ENCODE results near the gene MYO9B. TPM values are rescaled to one million over a fixed set of nuclear protein-coding genes. Genes with fewer than 3 reads are reported as not detected.

The MYO9B gene
- total and polyA plus RNA-seq, 10 donors = 70.5 to 329 (median 256) TPM

DNA sequence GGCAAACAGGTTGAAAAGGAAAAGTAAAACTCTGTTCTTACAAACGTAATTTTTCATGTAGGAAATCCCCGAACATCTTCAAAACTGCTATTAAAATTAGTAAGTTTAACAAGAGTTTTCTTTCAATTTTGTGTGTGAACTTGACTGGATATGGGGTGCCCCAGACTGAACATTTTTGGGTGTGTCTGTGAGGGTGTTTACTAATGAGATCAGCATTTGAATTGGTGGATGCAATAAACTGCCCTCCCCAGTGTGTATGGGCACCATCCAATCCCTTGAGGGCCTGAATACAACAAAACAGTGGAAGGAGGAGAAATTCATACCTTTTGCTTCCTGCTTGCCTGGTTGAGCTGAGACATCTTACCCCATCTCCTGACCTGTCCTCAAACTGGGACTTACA, 12.1 kb upstream of the MYO9B start:
- peaks cover 6 to 73% (median 25%) of the 10 kb centered on the region in 6 donors for H3K36me3 ChIP-seq
- no peak overlapping the region for H3K4me3 ChIP-seq
- no peaks in the 10 kb centered on the region for H3K27me3 ChIP-seq (replicated peaks in 1 of 7)
- TF ChIP-seq POLR2AphosphoS5 (IDR thresholded peaks at IDR 0.05) (no peak), POLR2A (IDR thresholded peaks at IDR 0.05) (no peak)
- TF ChIP-seq, protein P1, sequence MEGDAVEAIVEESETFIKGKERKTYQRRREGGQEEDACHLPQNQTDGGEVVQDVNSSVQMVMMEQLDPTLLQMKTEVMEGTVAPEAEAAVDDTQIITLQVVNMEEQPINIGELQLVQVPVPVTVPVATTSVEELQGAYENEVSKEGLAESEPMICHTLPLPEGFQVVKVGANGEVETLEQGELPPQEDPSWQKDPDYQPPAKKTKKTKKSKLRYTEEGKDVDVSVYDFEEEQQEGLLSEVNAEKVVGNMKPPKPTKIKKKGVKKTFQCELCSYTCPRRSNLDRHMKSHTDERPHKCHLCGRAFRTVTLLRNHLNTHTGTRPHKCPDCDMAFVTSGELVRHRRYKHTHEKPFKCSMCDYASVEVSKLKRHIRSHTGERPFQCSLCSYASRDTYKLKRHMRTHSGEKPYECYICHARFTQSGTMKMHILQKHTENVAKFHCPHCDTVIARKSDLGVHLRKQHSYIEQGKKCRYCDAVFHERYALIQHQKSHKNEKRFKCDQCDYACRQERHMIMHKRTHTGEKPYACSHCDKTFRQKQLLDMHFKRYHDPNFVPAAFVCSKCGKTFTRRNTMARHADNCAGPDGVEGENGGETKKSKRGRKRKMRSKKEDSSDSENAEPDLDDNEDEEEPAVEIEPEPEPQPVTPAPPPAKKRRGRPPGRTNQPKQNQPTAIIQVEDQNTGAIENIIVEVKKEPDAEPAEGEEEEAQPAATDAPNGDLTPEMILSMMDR (IDR thresholded peaks at IDR 0.05 in 8 of 11, conservative IDR thresholded peaks at IDR 0.05 in 3 of 11) = no peak
- peaks cover 0 to 40% (median 27%) of the 10 kb centered on the region in 6 donors for H3K4me1 ChIP-seq
- WGBS, 5 donors = 70 to 95% (median 87%) methylated on average over 2 of the region's 2 CpGs
- H3K27ac ChIP-seq = no peak overlapping the region
- peaks cover 0 to 12% (median 10%) of the 10 kb centered on the region in 8 donors for H3K9me3 ChIP-seq
- no peak for DNase-seq
- intact Hi-C loops (cut with DNase I; ENCODE audit: low total_unique reads) = no loop called here

DNA sequence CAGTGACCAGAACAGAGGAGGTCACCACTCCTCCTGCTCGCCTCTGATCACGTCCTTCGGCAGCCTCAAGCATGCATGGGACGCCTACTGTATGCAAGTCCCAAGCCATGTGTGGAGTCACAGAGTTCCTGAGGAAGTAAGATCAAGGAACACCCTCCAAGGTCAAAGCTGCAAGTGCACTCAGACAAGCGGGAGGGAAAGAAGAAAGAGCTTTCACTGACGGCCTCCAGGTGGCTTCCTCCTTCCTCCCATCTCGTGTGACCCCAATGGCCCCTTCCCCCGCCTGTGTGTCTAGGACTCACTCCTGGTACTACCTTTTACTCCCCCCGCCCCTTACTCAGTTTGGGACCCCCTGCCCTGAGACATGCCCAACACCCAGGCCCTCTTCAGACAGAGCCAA, 6.4 kb upstream of the MYO9B start:
- Histone ChIP-seq H3K27me3 (replicated peaks in 1 of 7) (no peaks in the 10 kb centered on the region), H3K4me3 (no peak overlapping the region), H3K36me3 (peaks cover 0 to 61% (median 22%) of the 10 kb centered on the region in 6 donors), H3K27ac (no peak overlapping the region), H3K4me1 (peaks cover 6 to 76% (median 41%) of the 10 kb centered on the region in 6 donors), H3K9me3 (peaks cover 0 to 2% (median 0%) of the 10 kb centered on the region in 8 donors)
- TF ChIP-seq, protein P1 (IDR thresholded peaks at IDR 0.05 in 8 of 11, conservative IDR thresholded peaks at IDR 0.05 in 3 of 11) = no peak
- TF ChIP-seq POLR2AphosphoS5 (IDR thresholded peaks at IDR 0.05) = no peak
- TF ChIP-seq POLR2A (IDR thresholded peaks at IDR 0.05) = no peak
- 62 to 76% (median 69%) methylated on average over 9 of the region's 9 CpGs for WGBS, 5 donors
- intact Hi-C loops (cut with DNase I; ENCODE audit: low total_unique reads) = no loop called here
- DNase-seq = no peak

DNA sequence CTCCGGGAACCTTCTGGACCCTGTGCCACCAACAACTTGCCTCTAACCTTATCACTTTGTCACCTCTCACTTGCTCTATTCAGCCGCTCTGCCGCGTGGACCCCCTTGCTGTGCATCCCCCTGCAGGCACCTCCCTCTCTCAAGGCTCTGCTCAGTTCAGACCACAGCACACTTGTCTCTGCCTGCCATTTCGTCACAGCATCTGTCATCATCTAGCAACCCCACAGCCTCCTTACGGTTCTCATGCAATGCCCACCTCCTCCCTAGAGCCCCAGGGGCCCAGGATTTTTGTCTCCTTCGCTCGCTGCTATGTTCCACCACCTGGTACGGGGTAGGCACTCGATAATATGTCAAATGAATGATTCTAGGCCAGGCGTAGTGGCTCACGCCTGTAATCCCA, 5.2 kb upstream of the MYO9B start:
- intact Hi-C loops (cut with DNase I; ENCODE audit: low total_unique reads) = no loop called here
- no peaks in the 10 kb centered on the region for H3K27me3 ChIP-seq (replicated peaks in 1 of 7)
- H3K4me3 ChIP-seq = no peak overlapping the region
- TF ChIP-seq, protein P1 (IDR thresholded peaks at IDR 0.05 in 8 of 11, conservative IDR thresholded peaks at IDR 0.05 in 3 of 11) = no peak
- TF ChIP-seq POLR2A (IDR thresholded peaks at IDR 0.05) (no peak), POLR2AphosphoS5 (IDR thresholded peaks at IDR 0.05) (no peak)
- peaks cover 10 to 72% (median 35%) of the 10 kb centered on the region in 6 donors for H3K4me1 ChIP-seq
- H3K36me3 ChIP-seq = peaks cover 0 to 57% (median 22%) of the 10 kb centered on the region in 6 donors
- 86 to 92% (median 89%) methylated on average over 12 of the region's 12 CpGs for WGBS, 5 donors
- H3K9me3 ChIP-seq = no peaks in the 10 kb centered on the region
- H3K27ac ChIP-seq = no peak overlapping the region
- DNase-seq = no peak

DNA sequence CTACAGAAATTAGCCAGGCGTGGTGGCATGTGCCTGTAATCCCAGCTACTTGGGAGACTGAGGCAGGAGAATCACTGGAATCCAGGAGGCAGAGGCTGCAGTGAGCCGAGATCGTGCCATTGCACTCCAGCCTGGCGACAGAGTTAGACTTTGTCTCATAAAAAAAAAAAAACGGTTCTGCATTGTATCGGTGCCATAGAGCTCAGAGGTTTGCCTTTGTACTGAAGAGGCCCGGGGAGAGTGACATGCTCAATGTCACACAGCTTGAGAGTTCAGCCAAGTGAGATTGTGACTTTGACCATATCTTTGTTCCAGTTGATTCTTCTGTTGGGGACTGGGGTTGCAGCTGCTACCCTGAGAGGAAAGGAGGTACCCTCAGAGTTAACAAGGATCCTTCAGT, 4.7 kb upstream of the MYO9B start:
- WGBS, 5 donors = 93 to 98% (median 96%) methylated on average over 7 of the region's 7 CpGs
- Histone ChIP-seq H3K27me3 (replicated peaks in 1 of 7) (no peaks in the 10 kb centered on the region), H3K27ac (no peak overlapping the region), H3K36me3 (peaks cover 0 to 52% (median 22%) of the 10 kb centered on the region in 6 donors), H3K4me1 (peaks cover 10 to 68% (median 33%) of the 10 kb centered on the region in 6 donors), H3K4me3 (no peak overlapping the region), H3K9me3 (no peaks in the 10 kb centered on the region)
- intact Hi-C loops (cut with DNase I; ENCODE audit: low total_unique reads) = no loop called here
- TF ChIP-seq, protein P1 (IDR thresholded peaks at IDR 0.05 in 8 of 11, conservative IDR thresholded peaks at IDR 0.05 in 3 of 11) = no peak
- TF ChIP-seq POLR2AphosphoS5 (IDR thresholded peaks at IDR 0.05) = no peak
- TF ChIP-seq POLR2A (IDR thresholded peaks at IDR 0.05) = no peak
- DNase-seq = no peak

Measured in spleen (tissue), 11 donors.